Daoy (cell line): ENCODE measurements around the gene FKBP7. TPM values are rescaled to one million over a fixed set of nuclear protein-coding genes. Genes with fewer than 3 reads are reported as not detected.
"Not testable (repeated sequence)": the region's sequence is repeated elsewhere in the genome, so short reads cannot be mapped to it uniquely, and the experiment has no call there.

Source experiments
- DNase-seq: peaks from one replicate; pipeline ENCODE4 v3.0.0-alpha.2; 2015; ENCODE audit warnings: low read depth
- total RNA-seq: library from RNA; depleted of rRNA; stranded (reverse); fragments of >200 nt; shearing (Covaris generic); gene quantifications from 2 replicates; pipeline ENCODE4 v1.2.3, GENCODE V29; 2014

Gene FKBP7
- total RNA-seq, 1 experiment from 2014 or later = 29.0 TPM

DNA sequence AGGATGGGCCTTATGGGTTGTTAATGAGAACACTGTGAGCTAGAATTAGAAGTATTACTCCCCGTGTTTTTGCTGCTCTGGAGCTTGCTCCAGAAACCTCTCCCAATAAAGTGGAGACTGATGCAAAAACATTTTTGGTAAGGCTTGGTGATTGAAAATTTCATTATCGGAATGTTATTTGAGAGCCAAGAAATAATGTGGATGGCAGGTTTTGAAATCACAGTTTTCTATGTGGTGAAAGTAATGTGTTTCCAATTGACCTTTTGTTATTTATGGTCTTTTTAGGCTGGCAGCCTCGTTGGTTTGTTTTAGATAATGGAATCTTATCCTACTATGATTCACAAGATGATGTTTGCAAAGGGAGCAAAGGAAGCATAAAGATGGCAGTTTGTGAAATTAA is 7.0 kb upstream of the FKBP7 start:
- DNase-seq = no peak

DNA sequence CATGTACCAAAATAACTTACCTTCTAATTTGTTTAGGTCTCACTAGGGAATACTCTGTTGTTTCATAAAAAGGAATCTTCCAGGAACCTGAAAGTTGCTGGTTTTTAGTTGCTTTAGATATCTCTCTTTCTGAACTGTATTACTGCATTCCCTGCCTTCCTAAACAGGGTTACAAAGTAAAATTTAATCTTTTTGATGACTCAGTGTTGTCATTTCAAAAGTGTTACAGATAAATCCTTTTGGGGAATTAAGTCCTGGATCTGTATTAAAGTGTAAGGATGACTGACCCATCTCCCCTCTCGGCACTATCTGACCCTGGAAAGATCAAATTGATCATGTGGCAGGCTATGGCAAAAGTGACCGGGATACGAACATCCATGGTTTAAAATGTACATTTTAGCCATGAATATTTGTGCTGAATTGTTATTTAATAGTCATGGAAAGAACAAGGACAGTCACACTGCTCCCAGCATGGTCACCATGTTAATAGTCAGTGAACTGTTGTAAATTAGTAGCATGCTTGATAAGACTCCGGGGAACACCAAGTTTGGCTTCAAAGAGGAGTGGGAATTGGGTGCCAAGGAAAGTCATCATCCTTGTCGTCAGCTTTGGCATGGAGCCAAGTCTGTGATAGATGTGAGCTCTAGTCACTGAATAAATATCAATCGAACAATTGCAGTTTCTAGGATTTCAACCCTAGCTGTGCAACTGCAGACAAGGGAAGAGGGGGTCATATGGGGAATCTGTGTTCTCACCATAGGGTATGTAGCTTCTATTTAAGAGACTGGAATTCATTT is 6.0 kb upstream of the FKBP7 start:
- peak; percentile 62 for DNase-seq

DNA sequence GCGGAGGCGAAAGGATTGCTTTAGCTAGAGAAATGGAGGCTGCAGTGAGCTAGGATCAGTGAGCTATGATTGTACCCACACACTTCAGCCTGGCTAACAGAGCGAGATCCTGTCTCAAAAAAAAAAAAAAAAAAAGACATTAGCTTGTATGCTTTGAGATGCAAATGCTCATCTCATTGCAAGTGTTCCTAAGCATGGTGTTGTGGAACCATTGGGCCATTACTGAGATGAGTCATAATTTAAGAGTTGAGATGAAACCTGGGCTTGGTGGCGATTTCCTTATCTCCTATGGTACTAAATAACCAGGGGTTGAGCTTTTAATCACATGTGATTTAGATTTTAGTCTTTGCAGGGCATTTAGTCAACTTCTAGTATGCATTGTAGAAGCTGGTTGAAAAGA is 4.0 kb upstream of the FKBP7 start:
- DNase-seq = peak; percentile 7

DNA sequence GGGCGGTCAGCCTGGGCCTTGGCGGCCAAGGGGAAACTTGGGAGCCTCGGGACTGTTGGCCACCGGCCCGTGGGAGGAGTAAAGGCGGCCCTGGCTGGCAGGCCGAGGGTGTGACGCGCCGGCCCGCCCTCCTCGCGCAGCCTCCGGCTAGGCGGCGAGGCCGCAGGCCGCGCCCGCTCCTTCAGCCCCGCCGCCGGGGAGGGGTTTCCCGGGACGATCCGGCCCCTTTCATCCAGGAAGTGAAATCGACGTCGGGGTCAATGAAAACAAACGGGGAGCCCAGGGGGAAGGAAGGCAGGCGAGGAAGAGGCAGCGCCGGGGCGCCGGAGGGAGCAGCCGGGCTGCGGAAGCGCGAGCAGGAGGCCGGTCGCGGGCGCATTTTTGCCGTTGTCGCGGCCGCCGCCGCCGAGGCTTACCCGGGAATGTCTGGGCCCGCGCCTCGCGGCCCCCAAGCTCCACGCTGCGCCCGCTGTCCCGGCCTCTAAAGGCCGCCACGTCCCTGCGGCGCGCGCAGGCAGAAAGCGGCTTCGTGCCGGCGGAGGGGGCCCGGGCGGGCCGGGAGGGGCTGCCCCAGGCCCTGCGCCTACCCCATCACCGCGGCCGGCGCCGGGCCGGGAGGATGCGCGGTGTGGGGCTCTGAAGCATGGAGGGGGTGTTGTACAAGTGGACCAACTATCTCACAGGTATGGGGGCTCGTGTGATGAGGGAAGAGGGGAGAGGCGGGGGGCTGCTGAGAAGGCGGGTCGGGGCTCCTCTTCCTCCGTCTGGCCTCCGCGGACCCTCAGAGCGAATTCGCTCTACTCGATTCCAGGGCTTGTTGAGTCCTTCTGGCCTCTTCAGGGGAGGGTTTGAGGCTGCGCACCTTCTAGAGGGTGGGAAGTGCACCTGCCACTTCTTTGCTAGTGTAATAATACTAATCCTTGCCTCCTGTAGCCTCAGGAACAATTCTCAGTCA is 2.1 kb upstream of the FKBP7 start, which contains the start of gene PLEKHA3:
PLEKHA3 (plus strand) TSS at position 231 of the 955 bp plus-strand sequence; CDS start at position 644, 413 bp downstream.
- peak; percentile 97 for DNase-seq

DNA sequence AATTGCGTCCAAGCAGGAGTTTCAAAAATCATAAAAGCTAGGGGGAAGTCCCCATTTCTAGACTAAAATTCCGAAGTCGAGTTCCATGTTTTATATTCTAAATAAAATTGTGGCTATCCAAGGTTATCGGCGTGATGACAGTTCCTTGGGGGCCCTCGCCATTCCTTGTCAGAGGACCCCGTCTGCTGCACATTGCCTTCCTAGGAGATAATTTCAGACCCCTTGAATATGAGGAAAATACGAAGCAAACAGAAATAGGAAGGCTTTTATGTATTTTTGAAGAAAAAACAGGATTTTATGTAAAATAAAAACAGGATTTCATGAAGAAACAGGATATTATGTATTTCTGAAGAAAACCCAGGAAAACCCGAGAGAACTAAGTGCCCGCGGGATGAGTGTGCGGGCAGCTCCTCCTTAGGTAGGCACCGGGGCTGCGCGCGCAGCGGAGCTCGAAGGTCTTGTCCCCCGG is 1.4 kb upstream of the FKBP7 start:
- no peak for DNase-seq

DNA sequence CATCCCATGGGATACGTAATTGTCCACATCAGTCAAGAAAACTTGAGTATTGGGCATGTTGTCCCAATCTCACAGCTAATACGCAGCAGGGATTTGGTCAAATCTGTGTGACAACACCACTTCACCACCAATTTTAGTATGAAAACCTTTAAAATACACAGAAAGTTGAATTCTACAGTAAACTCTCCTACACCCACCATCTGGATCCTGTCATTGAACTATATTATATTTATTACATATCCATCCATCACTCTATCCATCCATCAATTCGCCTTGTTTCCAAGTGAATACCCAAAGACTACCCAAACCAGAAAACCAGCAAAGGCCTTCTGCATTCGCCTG is 846 bp upstream of the FKBP7 start:
- no peak for DNase-seq

DNA sequence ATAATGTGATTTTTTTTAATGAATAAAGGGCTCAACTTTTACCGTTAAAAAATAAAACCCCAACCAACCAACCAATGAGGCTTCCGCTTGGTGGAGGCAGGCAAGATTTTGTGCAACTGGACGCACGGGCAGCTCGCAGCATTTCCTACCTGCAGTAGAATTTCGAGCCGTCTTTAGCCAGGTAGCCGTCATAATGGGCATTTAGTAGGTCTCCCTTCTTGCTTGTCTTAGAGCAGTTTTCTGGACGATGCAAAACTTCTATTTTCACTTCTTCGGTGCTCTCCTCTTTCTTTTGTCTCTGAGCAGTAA is 316 bp downstream of the FKBP7 start:
- DNase-seq = no peak

DNA sequence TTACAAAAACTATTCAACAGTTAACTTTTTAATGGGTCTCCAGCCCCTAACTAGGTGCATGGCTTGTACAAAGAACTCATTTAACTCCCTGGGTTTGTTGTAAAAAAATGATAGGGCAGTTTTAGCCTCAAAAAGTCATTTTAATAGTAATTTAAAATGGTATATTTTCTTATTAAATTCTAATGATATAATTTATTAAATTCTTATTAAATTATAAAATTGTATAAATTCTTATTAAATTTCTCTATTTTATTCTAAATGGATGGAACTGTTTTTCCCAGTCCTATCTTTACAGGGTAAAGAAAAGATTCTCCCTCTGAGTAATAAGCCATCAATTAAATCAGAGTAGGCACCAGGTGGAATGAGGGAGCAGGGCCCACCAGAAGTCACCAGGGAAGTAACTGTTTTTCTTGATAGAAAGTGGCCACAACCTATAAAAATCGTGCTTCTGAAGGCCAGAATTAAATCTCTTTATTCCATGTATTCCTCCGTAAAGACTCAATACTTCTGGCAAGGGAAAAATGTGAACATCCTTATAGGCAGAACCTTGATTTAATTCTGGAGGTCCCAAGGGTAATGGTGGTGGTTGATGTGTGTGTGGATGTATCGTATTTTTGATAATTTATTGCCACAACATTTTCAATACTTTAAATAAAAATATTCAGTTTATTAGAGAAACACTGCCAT is 814 bp downstream of the FKBP7 start:
- DNase-seq = no peak

DNA sequence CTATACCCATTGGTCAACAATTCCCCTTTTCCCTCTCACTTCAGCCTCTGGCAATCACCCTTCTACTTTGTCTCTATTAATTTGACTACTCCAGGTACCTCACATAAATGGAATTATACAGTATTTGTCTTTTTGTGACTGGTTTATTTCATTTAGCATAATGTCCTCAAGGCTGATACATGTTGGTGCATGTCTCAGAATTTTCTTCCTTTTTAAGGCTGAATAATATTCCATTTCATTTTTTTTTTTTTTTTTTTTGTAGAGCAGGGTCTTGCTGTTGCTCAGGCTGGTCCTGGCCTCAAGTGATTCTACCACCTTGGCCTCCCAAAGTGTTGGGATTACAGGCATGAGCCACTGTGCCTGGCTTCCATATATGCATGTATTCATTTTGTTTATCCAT is 1.9 kb downstream of the FKBP7 start:
- no peak for DNase-seq

DNA sequence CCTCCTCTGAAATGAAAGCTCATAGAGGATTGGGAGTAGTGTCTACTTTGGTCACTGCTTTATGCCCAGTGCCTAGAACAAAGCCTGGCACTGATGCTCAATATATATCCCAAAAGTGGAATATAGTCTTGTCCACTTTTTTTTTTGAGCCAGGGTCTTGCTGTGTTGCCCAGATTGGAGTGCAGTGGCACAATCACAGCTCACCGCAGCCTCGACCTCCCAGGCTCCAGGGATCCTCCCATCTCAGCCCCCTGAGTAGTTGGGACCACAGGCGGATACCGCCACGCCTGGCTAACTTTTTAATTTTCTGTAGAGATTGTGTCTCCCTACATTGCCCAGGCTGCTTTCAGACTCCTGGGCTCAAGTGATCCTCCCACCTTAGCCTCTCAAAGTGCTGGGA is 3.8 kb downstream of the FKBP7 start:
- DNase-seq = no peak

DNA sequence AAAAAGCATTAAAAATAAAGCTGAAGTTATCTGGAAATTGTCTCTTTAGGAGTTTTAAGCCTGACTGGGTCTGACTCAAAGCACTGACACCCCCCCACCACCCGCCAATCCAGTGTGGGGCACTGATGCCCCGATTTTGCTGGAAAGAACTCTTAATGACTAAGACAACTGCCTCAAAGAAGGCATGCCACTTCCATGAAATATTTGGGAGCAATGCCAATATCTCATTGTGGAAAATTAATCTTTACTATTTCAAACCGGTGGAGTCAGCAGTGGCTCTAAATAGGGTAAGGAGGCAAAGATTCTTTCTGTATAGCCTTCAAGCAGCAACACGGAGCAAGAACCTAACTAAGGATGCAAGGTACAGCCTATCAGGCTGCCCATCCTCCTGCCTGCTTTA is 4.5 kb downstream of the FKBP7 start:
- DNase-seq = no peak

DNA sequence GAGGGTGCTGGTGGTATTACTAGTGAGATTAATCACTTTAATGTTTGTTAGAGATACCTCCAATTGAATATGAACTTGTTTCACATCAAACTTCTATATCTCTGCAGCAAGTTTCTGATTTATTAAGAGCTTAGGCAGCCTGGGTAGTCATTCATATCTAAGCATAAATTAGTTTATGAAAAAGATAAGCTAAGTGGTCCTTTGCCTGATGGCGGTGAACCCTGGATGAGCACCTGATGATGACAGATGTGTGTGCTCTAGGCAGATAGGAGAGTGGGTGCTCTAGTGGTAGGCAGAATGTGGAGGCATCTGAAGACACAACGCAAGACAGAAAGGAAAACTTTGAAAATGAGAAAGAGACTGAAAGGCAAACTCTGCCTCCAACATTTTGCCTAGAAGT is 5.0 kb downstream of the FKBP7 start:
- DNase-seq = no peak

DNA sequence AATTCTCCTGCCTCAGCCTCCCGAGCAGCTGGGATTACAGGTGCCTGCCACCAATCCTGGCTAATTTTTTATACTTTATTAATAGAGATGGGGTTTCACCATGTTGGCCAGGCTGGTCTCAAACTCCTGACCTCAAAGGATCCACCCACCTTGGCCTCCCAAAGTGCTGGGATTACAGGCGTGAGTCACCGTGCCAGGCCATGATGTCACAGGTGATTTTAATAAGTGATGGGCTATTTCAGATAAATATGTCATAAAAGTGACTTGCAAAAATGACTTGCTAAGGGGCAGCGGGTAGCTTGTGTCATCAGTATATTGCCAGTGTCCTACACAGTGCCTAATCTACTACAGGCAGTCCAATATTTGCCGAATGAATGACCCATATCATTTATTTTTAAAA is 7.1 kb downstream of the FKBP7 start:
- not testable (repeated sequence) for DNase-seq

DNA sequence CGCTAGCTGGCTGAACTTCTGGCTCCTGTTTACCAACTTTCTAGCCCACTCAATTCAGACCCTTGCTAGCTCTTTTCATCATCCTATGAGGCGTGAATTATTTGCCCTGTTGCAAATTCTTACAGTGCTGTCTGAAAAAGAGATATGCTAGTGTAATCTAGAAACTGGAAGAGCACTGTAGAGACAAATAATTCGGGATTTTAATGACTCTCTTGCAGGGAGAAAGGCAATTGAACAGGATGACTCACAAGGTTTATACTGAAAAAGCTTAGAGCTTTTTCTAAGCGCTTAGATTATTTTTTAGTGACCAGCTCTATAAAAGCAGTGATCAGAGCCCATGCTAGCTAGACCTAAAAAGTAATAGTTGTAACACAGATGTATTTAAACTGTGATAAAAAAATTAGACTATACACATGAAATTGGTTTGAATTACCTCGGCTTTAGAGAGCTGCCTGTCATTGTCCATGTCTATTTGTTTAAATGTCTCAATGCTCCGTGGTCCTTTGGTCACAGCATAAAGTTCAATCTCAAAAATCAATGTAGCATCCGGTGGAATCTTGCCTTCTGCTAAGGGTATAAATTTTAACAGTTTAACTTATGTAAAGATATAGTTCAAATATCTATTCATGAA is 9.1 kb downstream of the FKBP7 start:
- no peak for DNase-seq

DNA sequence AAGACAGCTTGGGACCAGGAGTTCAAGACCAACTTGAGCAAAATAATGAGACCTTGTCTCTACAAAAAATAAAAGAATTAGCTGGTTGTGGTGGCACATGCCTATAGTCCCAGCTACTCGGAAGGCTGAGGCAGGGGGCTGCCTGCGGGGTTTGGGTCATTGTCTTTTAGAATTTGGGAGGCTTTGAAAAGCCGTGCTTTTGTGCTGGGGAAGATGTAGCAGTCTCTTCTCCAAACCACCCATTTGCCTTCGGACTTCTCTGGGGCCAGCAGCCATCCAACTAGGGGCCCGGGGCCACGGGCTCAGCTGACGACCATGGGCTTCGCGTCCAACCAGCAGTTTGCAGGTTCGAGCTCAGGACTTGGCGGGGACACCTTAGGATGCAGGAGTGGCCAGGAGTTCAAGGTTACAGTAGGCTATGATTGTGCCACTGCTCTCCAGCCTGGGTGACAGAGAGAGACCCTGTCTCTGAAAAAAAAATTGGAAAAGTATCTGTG is 21.0 kb downstream of the FKBP7 start:
- no peak for DNase-seq

DNA sequence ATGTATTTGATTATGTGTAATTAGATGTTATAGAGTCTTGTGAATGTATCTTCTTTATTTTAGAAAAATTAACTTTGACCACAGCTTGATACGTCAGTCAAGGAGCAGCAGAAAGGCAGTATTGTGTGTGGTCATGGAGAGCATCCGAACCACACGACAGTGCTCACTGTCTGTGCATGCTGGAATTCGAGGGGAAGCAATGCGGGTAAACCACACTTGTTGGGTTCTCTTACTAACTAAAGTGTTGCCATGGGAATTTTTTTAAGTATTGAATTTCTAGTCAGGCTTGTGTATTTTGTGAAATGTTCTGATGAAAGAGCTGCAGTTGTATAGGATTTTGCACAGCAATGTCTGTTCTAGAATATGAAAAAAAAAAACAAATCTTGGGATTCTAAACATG is 22.5 kb downstream of the FKBP7 start:
- no peak for DNase-seq

DNA sequence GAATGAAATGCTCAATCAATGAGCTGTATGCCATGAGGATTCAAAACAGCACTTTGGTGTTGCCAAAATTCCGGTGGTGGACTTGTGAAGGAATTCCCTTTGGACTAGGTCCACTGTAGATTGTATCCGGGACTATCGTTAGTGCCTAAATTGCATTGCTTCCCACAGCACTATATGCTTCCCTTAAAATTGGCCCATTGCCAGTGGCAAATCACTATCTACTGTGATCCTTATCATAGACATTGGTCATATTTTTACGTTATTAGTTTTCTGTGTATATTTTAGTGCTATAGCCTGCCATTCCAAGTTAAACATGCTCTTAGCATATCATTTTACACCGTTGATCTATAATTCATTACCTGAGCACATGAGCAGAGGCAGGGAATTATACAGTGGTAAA is 25.5 kb downstream of the FKBP7 start:
- DNase-seq = no peak

DNA sequence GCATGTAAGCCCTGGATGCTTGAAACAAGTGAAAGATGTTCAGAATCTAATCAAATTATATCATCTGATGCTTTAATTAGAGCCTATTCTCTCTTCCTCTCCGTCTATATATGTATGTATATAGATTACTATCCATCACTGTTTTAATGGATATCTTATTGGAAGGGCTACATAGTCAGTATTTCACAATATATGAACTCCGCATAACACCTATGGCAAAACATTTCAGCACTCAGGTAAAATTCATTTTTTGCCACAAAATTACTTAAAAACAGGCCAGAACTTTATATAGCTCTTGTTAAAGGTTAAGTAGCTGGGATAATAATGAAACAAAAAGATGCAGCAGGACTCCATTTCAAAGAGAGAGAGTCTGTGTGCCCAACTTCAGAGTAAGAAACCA is 26.1 kb downstream of the FKBP7 start:
- no peak for DNase-seq

DNA sequence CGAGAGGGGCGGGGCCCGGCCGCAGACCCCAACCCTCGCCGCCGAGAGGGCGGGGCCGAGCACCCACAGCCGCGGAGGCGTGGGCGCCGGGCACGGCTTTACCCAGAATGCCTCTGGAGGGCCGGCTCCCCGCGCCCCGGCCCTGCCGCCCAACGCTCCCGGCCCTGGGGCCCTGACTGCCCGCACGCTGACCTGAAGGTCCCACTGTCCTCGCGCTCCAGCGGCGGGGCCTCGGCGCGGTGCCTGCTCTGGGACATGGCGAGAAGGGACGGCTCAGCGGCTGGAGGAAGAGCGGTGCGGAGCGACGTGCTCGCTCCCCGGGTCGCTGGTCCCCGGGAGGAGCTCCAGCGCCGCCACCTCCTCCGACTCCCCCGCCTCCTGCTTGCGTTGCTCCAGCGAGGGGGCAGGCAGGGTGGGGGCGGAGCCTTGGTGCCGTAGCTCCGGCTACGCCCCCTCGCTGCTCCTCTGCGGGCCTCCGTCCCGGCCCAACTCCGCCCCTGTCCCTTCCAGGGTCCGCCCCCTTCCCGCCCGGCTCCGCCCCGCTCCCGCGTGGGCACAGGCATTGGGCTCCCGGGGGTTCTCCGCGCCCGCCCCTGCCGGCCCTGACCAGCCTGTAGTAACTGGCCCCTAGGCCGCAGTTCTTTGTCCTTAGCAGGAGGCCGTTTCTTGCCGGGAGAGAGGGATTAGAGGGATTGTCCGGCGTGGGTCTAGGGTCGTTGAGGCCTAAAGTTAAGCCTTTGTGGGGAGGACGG is 27.4 kb downstream of the FKBP7 start, which contains the start of the genes PJVK and PRKRA:
PJVK (plus strand) TSS at position 605 of the 752 bp plus-strand sequence. CDS start 2,032 bp downstream, outside the sequence.
PRKRA (minus strand) TSS at position 402 of the 752 bp plus-strand sequence; CDS start at position 257, 145 bp downstream.
- peak; percentile 97 for DNase-seq

DNA sequence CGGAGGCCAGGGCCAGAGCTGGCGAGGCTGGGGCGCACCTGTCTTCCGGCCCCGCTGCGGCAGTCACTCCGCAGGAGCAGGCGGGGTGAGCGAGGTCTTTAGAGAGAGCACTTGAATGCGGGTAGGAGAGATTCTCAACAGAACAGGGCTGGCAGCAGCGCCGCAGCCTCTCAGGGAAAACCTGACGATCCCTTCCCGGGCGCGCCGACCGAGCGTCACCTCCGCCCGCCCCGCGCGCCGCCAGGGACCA is 28.0 kb downstream of the FKBP7 start:
- no peak for DNase-seq
